NT2/D1 (cell line): ENCODE results near the gene PARP16.

Experiments used
- SUZ12 ChIP-seq: IDR thresholded peaks from 2 replicates; pipeline ENCODE4 v1.6.1; 2011; ENCODE audit not compliant: insufficient read length, insufficient read depth; ENCODE audit errors: extremely low read depth
- YY1 ChIP-seq: IDR thresholded peaks from 2 replicates; pipeline ENCODE4 v1.6.1; 2011; ENCODE audit not compliant: insufficient read length, insufficient read depth

DNA sequence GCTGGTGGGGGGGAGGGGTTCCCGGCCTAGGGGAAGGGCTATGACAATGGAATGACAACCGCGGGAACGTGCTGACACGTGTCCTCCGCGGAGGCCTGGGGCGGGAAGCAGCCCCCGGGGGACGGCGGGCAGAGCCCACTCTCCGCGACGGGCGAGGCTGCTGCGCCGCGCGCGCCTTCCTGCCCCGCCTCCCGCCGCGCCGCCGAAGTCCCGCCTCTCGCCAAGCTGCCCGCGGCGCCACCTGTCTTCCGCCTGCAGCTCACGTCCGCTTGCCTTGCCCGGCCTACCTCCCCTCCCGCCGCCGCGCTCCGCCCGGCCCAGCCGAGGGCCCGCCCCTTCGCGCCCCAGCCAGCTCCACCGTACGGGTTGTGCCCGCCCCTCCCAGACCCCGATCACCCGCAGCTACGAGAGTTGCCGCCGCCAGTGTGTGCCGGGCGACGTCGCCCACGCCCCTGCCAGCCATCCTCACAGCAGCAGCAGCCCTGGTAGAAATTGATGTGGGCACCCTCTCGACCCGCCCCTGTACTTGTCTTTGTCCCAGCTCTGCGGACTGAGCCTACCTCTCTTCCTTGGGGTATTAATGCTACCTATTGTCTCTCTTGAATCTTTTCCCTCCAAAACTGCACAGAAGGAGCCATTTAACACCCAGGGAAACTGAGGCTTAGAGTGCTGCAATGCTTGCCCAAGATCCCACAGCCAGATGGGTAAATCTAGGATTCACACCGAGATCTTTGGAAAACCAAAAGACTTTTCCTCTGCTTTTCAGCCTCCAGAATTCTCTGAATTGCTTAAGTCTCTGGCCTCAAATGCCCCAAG lies at the start of gene PARP16:
- TF ChIP-seq SUZ12 (no peak), YY1 (no peak)
